Natural killer cell (primary cell): ENCODE results near the gene ARHGAP26. TPM values are rescaled to one million over a fixed set of nuclear protein-coding genes. Genes with fewer than 3 reads are reported as not detected.

Experiments used
- ATAC-seq, 3 donors: fragments of 150-1000 bp in 2 of 3; fragments of 200-7000 bp in 1 of 3; cut with Tn5 transposase; 1 replicate in 1 of 3; 2 replicates in 2 of 3; pipeline ENCODE4 v1.10.0; 2021; ENCODE audit warnings: mild to moderate bottlenecking in 2 of 3, moderate library complexity in 2 of 3
- DNase-seq, 2 donors: peaks; one replicate each; pipeline versions ENCODE4 v3.0.0 to v3.0.0-alpha.2; 2013 to 2021; ENCODE audit warnings: mixed read lengths in 1 of 2
- H3K27ac ChIP-seq: one replicate; pipeline ENCODE4 v1.5.1; 2013; ENCODE audit warnings: mild to moderate bottlenecking, low read length
- H3K27me3 ChIP-seq: one replicate; pipeline ENCODE4 v1.6.1; 2013; ENCODE audit warnings: low read length; ENCODE audit not compliant: control insufficient read depth, insufficient read depth
- H3K36me3 ChIP-seq: one replicate; pipeline ENCODE4 v1.6.1; 2013; ENCODE audit warnings: low read length; ENCODE audit not compliant: control insufficient read depth, insufficient read depth
- H3K4me1 ChIP-seq: one replicate; pipeline ENCODE4 v1.6.1; 2013; ENCODE audit warnings: low read length; ENCODE audit not compliant: control insufficient read depth, insufficient read depth
- H3K4me3 ChIP-seq: one replicate; pipeline ENCODE4 v1.5.1; 2013; ENCODE audit warnings: low read length
- H3K9me3 ChIP-seq: one replicate; pipeline ENCODE4 v1.6.1; 2013; ENCODE audit warnings: low read length; ENCODE audit not compliant: control insufficient read depth, insufficient read depth
- H3K27ac Mint-ChIP-seq, 2 donors: one replicate each; pipeline ENCODE4 v1.8.0; 2022; ENCODE audit warnings: mild to moderate bottlenecking in 2 of 2, mixed read lengths in 2 of 2, moderate library complexity in 1 of 2
- H3K27me3 Mint-ChIP-seq, 2 donors: one replicate each; pipeline ENCODE4 v1.8.0; 2022; ENCODE audit warnings: low read depth in 2 of 2, mixed read lengths in 2 of 2
- H3K36me3 Mint-ChIP-seq: one replicate; pipeline ENCODE4 v1.8.0; 2022; ENCODE audit warnings: mixed read lengths
- H3K4me1 Mint-ChIP-seq, 2 donors: one replicate each; pipeline ENCODE4 v1.8.0; 2022; ENCODE audit warnings: mixed read lengths in 2 of 2
- H3K4me3 Mint-ChIP-seq: one replicate; pipeline ENCODE4 v1.8.0; 2022; ENCODE audit warnings: mild to moderate bottlenecking, moderate library complexity, mixed read lengths
- H3K9me3 Mint-ChIP-seq, 2 donors: one replicate each; pipeline ENCODE4 v1.8.0; 2022; ENCODE audit warnings: mixed read lengths in 2 of 2
- WGBS: methylation state at CpG from one replicate; pipeline ENCODE4 v1.1.7; 2013; ENCODE audit warnings: missing lambda C conversion rate; ENCODE audit not compliant: insufficient coverage; 5-methylcytosine and 5-hydroxymethylcytosine counted together
- intact Hi-C: fragments of 100-400 bp; cut with micrococcal nuclease; formaldehyde crosslinking; loops from one replicate; pipeline ENCODE4 v1.14.2; 2022
- total RNA-seq, 4 donors: library from RNA; stranded (reverse); fragments of 120-200 nt in 1 of 4; gene quantifications; one replicate each; pipeline versions ENCODE4 v1.2.3 to v1.2.4, GENCODE V29; 2013 to 2022
- TF ChIP-seq, protein P1 (sequence below): fragments of 200-600 bp; IDR thresholded peaks from one replicate; pipeline ENCODE4 v1.8.0; 2022; ENCODE audit warnings: antibody characterized with exemption

Gene ARHGAP26
- total RNA-seq, 3 donors from 2014 or later (not counting 1 experiment from before 2014, with no cell fraction given), result 153 to 159 (median 158) TPM

DNA sequence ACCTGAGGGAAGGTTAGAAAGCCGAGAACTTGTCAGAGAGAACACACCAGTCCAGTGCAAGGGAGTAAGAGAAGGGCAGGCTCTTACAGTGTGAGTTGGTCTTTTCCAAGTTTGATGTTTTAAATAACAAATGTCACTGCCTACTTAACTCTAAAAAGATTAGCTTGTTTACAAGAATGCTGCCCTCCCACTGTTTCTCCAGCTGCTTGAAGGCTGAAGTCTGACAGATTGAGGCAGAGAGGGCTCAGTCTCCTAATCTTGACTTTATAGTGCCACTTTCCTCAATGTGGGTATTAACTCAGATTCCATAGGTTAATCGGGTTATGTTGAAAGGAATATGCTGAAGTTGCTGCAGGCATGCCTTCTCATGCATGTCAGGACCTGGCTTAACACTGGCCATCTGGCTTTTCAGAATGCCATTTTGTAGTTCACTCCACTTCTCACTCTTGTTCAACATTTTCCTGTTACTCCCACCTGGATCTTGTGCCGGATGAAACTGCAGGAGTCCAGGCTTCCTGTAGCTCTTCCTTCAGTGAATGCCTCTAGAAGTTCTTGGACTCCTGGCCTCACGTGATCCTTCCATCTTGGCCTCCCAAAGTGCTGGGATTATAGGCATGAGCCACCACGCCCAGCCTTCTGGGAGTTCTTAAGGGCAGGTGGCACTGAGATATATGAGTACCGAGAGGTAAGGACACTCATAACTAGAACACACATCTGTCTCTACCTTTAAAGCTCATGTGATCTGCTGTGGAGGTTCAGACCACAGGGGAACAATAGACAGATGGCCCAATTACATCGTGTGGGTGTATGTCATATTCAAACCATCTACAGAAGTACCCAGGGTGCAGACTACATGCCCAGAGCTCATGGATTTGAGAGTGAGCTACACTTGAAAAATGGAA is 249.7 kb downstream of the ARHGAP26 start:
- Mint-ChIP-seq H3K27ac (peak overlapping the region; percentile 24 to 45), H3K27me3 (no peaks in the 10 kb centered on the region), H3K9me3 (no peaks in the 10 kb centered on the region), H3K36me3 (peaks cover 24% of the 10 kb centered on the region), H3K4me1 (peaks cover 40 to 45% of the 10 kb centered on the region in 2 donors), H3K4me3 (no peak overlapping the region)
- 88% methylated on average over 7 of the region's 7 CpGs for WGBS
- Histone ChIP-seq H3K36me3 (peaks cover 14% of the 10 kb centered on the region), H3K27ac (no peak overlapping the region), H3K9me3 (no peaks in the 10 kb centered on the region), H3K27me3 (no peaks in the 10 kb centered on the region), H3K4me1 (peaks cover 18% of the 10 kb centered on the region), H3K4me3 (no peak overlapping the region)
- TF ChIP-seq, protein P1, sequence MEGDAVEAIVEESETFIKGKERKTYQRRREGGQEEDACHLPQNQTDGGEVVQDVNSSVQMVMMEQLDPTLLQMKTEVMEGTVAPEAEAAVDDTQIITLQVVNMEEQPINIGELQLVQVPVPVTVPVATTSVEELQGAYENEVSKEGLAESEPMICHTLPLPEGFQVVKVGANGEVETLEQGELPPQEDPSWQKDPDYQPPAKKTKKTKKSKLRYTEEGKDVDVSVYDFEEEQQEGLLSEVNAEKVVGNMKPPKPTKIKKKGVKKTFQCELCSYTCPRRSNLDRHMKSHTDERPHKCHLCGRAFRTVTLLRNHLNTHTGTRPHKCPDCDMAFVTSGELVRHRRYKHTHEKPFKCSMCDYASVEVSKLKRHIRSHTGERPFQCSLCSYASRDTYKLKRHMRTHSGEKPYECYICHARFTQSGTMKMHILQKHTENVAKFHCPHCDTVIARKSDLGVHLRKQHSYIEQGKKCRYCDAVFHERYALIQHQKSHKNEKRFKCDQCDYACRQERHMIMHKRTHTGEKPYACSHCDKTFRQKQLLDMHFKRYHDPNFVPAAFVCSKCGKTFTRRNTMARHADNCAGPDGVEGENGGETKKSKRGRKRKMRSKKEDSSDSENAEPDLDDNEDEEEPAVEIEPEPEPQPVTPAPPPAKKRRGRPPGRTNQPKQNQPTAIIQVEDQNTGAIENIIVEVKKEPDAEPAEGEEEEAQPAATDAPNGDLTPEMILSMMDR, result no peak
- intact Hi-C loops, result no loop called here
- DNase-seq, result no peak
- no peak for ATAC-seq

GRCh38 chr5:143021595-143021994 is 251.4 kb downstream of the ARHGAP26 start:
- no peak overlapping the region for H3K4me3 ChIP-seq
- peaks cover 24% of the 10 kb centered on the region for H3K4me1 ChIP-seq
- no peak overlapping the region for H3K4me3 Mint-ChIP-seq
- H3K4me1 Mint-ChIP-seq, result peaks cover 57 to 60% of the 10 kb centered on the region in 2 donors
- peaks cover 12% of the 10 kb centered on the region for H3K36me3 Mint-ChIP-seq
- DNase-seq (no peak), ATAC-seq (no peak)
- H3K27me3 Mint-ChIP-seq, result no peaks in the 10 kb centered on the region
- no peaks in the 10 kb centered on the region for H3K9me3 Mint-ChIP-seq
- WGBS, result 83% methylated on average over 1 of the region's 2 CpGs
- H3K27ac Mint-ChIP-seq, result no peak overlapping the region
- H3K36me3 ChIP-seq, result peaks cover 5% of the 10 kb centered on the region
- H3K27ac ChIP-seq, result no peak overlapping the region
- no peaks in the 10 kb centered on the region for H3K27me3 ChIP-seq
- TF ChIP-seq, protein P1, result no peak
- intact Hi-C loops, result no loop called here
- H3K9me3 ChIP-seq, result no peaks in the 10 kb centered on the region

GRCh38 chr5:143023411-143024096 is 253.4 kb downstream of the ARHGAP26 start:
- Mint-ChIP-seq H3K27ac (peak overlapping the region; percentile 47 to 71), H3K9me3 (no peaks in the 10 kb centered on the region), H3K4me1 (peaks cover 46 to 55% of the 10 kb centered on the region in 2 donors), H3K4me3 (no peak overlapping the region), H3K27me3 (no peaks in the 10 kb centered on the region), H3K36me3 (peaks cover under 1% of the 10 kb centered on the region)
- Histone ChIP-seq H3K4me3 (no peak overlapping the region), H3K4me1 (peaks cover 24% of the 10 kb centered on the region), H3K27ac (no peak overlapping the region), H3K27me3 (no peaks in the 10 kb centered on the region), H3K9me3 (no peaks in the 10 kb centered on the region), H3K36me3 (peaks cover 4% of the 10 kb centered on the region)
- intact Hi-C loops, result no loop called here
- DNase-seq (peak in 1 of 2 donors; percentile 46), ATAC-seq (peak in 2 of 3 donors; percentile 47 to 52)
- 58% methylated on average over 10 of the region's 10 CpGs for WGBS
- TF ChIP-seq, protein P1, result no peak
